Peyer's patch (tissue), 4 donors: Measurements from ENCODE around the gene FMN1. TPM values are rescaled to one million over a fixed set of nuclear protein-coding genes. Genes with fewer than 3 reads are reported as not detected.

Experiments
- DNase-seq, 3 donors: peaks; one replicate each; pipeline ENCODE4 v3.0.0-alpha.2; 2017 to 2019
- H3K27ac ChIP-seq, 4 donors: fragments of 200-600 bp; sonication (generic); one replicate each; pipeline ENCODE4 v1.5.1; 2016 to 2019
- H3K27me3 ChIP-seq, 2 donors: fragments of 200-600 bp; sonication (generic); one replicate each; pipeline ENCODE4 v1.5.1; 2019
- H3K36me3 ChIP-seq, 3 donors: fragments of 200-600 bp; sonication (generic); one replicate each; pipeline ENCODE4 v1.5.1; 2016 to 2019
- H3K4me1 ChIP-seq, 4 donors: fragments of 200-600 bp; sonication (generic); one replicate each; pipeline ENCODE4 v1.5.1; 2016 to 2019
- H3K4me3 ChIP-seq, 4 donors: fragments of 200-600 bp; sonication (generic); 1 replicate in 3 of 4; 2 replicates in 1 of 4; pipeline ENCODE4 v1.5.1; 2016 to 2019; ENCODE audit warnings: mild to moderate bottlenecking in 1 of 4
- H3K9me3 ChIP-seq, 4 donors: fragments of 200-600 bp; sonication (generic); one replicate each; pipeline ENCODE4 v1.5.1; 2016 to 2019; ENCODE audit warnings: mild to moderate bottlenecking in 1 of 4
- CTCF ChIP-seq, 6 experiments: fragments of 450-650 bp in 4 of 6; fragments of 200-600 bp in 2 of 6; sonication (generic) in 1 of 6; IDR thresholded peaks; one replicate each; pipeline ENCODE4 v1.5.1; 2017 to 2019; ENCODE audit warnings: antibody characterized with exemption in 6 of 6, mild to moderate bottlenecking in 3 of 6, moderate library complexity in 1 of 6
- POLR2A ChIP-seq, 2 donors: fragments of 450-650 bp; IDR thresholded peaks; one replicate each; pipeline ENCODE4 v1.5.1; 2017; ENCODE audit warnings: antibody characterized with exemption in 2 of 2, mild to moderate bottlenecking in 2 of 2, moderate library complexity in 2 of 2
- total RNA-seq, 4 donors: library from RNA; depleted of rRNA; stranded (reverse); fragments of >200 nt; gene quantifications; one replicate each; pipeline ENCODE4 v1.1.0, GENCODE V29; 2016

FMN1 gene
- total RNA-seq, 4 donors from 2014 or later, result 15.4 to 57.8 (median 29.1) TPM

- no peaks in the 10 kb centered on the region for H3K36me3 ChIP-seq
- H3K9me3 ChIP-seq, result no peaks in the 10 kb centered on the region
- no peaks in the 10 kb centered on the region for H3K27me3 ChIP-seq
- DNase-seq, result no peak
- H3K4me1 ChIP-seq, result peaks cover 0 to 8% (median 2%) of the 10 kb centered on the region in 4 donors
- peak overlapping the region in 2 of 4 donors; percentile 41 to 61 for H3K27ac ChIP-seq
- TF ChIP-seq POLR2A (IDR thresholded peaks at IDR 0.05), result no peak
- no peak for TF ChIP-seq CTCF (IDR thresholded peaks at IDR 0.05)
- no peak overlapping the region for H3K4me3 ChIP-seq
Measured at GRCh38 chr15:32908872-32909271, 285.6 kb downstream of the FMN1 start.

DNA sequence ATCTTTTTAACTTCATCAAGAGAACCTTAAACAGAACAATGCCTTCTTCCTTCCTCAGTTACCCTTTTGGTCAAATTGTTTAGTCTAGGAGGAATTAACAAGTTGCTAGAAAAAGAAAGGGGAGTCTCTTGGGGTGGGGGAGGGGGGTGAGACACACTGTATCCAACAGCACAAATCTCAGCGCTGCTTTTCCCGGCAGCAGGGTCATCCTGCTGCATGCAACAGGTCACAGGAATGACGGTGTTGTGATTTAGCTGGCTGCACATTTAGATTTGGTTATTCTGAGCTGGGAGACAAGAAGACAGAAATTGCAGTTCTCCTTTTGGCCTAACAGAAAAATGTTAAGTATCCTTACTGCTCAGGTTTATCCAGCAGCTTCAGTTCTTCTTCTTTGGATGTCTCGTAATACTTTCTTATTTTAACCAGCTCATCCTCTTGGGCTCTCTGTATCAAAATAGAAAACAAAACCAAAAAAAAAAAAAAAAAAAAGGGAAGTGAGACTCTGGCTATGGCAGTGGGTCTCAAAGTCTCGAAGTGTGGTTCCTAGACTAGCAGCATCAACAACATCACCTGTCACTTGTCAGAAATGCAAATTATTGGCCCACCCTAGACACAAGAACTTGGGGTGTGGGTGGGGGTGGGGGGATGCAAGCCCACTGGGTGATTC, 286.2 kb downstream of the FMN1 start:
- Histone ChIP-seq H3K27me3 (no peaks in the 10 kb centered on the region), H3K27ac (peak overlapping the region in 2 of 4 donors; percentile 41 to 61), H3K4me3 (no peak overlapping the region), H3K4me1 (peaks cover 0 to 8% (median 2%) of the 10 kb centered on the region in 4 donors), H3K9me3 (no peaks in the 10 kb centered on the region), H3K36me3 (no peaks in the 10 kb centered on the region)
- no peak for TF ChIP-seq CTCF (IDR thresholded peaks at IDR 0.05)
- no peak for TF ChIP-seq POLR2A (IDR thresholded peaks at IDR 0.05)
- DNase-seq, result peak in 2 of 3 donors; percentile 57 to 62

GRCh38 chr15:32905481-32905880, 289.0 kb downstream of the FMN1 start:
- Histone ChIP-seq H3K9me3 (no peaks in the 10 kb centered on the region), H3K36me3 (no peaks in the 10 kb centered on the region), H3K27me3 (no peaks in the 10 kb centered on the region), H3K4me3 (no peak overlapping the region), H3K27ac (no peak overlapping the region), H3K4me1 (peaks cover 0 to 8% (median 2%) of the 10 kb centered on the region in 4 donors)
- no peak for DNase-seq
- TF ChIP-seq POLR2A (IDR thresholded peaks at IDR 0.05) (no peak), CTCF (IDR thresholded peaks at IDR 0.05) (no peak)

GRCh38 chr15:32904448-32904847, 290.1 kb downstream of the FMN1 start:
- TF ChIP-seq CTCF (IDR thresholded peaks at IDR 0.05), result no peak
- no peak for TF ChIP-seq POLR2A (IDR thresholded peaks at IDR 0.05)
- Histone ChIP-seq H3K27me3 (no peaks in the 10 kb centered on the region), H3K27ac (no peak overlapping the region), H3K4me1 (peaks cover 0 to 8% (median 2%) of the 10 kb centered on the region in 4 donors), H3K9me3 (no peaks in the 10 kb centered on the region), H3K4me3 (no peak overlapping the region), H3K36me3 (no peaks in the 10 kb centered on the region)
- DNase-seq, result no peak

GRCh38 chr15:32903591-32904290, 290.8 kb downstream of the FMN1 start:
- Histone ChIP-seq H3K27me3 (no peaks in the 10 kb centered on the region), H3K9me3 (no peaks in the 10 kb centered on the region), H3K4me3 (no peak overlapping the region), H3K4me1 (peaks cover 0 to 8% (median 2%) of the 10 kb centered on the region in 4 donors), H3K36me3 (no peaks in the 10 kb centered on the region), H3K27ac (no peak overlapping the region)
- no peak for DNase-seq
- no peak for TF ChIP-seq CTCF (IDR thresholded peaks at IDR 0.05)
- TF ChIP-seq POLR2A (IDR thresholded peaks at IDR 0.05), result no peak
